ENCODE data around the gene TRPC4.

Gene TRPC4

GRCh38 chr13:37651891-37652290 lies 217.7 kb downstream of the TRPC4 start:
- no peak for DNase-seq

GRCh38 chr13:37648609-37649008 lies 221.0 kb downstream of the TRPC4 start:
- no peak for DNase-seq

DNA sequence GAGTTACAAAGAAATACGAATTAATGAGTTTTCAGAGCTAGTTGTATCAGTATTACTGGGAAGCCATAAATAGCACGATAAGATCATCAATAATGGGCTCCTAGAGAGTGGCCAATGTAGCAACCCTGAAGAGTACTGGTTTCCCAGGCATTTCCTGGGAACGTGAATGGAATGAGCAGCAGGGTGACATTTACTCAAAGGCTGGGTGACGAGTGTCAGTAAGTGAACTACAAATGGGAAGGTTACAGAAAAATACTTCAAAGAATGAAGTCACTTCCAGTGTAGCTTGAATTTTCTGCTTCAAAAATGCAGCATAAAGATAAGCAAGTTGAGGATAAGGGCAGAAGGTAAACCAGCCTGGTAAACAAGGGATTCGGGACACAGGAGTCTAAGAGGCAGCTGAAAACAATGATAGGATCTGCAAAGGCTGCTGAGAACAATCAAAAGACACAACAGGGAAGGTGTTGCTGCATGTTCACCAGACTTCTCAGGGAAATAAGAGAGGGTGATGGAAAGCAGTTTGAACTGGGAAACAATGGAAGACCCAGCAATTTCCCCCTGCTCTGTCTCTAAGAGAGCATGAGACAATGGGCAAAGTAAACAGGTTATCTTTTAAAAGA lies 222.4 kb downstream of the TRPC4 start:
- no peak for DNase-seq

- DNase-seq: no peak
Measured at GRCh38 chr13:37646531-37646930, 223.0 kb downstream of the TRPC4 start.

DNA sequence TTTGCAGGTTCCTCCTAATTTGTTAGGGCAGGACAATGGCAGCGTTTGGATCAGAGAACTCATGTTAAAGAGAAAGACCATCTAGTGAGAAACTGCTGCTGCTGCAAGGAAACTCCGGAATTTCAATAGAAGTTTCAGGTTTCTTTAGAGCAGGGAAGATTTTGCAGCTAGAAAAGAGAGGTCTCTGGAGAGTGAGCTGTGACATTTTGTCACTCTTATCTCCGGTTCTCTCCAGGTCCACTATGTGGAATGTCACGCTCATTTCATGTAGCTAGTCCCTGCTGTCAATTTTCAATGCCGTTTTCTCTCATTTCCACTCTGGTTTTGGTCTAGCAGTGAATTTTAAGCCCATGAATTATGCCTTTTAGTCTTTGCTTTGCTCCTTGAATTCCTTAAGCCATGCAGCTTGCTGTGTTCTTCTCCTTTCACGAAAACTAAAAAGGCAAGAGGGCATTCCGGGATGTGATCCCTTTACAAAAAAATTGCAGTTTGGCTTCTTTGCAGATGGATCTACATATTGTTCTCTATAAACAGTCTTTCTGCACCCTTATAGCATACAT lies 224.3 kb downstream of the TRPC4 start:
- no peak for DNase-seq

- no peak for DNase-seq
Measured at GRCh38 chr13:37641391-37641790, 228.2 kb downstream of the TRPC4 start.

DNA sequence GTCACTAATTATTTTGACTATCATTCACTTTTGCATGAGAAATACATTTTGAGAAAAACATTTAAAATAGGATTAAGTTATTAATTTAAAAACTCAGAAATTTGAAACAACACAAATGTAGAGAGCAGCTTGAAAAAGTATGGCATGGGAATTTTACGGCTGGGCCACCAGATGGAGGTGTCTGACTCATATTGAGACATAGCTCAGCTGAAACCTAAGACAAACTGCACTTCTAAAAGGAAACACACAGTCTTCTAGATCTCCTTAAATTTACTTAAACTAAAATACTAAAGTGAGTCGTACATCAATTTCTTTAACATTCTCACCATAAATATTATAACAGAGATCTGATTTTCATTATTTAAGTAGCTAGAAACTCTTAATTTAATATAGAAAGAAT lies 229.1 kb downstream of the TRPC4 start:
- DNase-seq: peak; percentile 29

DNA sequence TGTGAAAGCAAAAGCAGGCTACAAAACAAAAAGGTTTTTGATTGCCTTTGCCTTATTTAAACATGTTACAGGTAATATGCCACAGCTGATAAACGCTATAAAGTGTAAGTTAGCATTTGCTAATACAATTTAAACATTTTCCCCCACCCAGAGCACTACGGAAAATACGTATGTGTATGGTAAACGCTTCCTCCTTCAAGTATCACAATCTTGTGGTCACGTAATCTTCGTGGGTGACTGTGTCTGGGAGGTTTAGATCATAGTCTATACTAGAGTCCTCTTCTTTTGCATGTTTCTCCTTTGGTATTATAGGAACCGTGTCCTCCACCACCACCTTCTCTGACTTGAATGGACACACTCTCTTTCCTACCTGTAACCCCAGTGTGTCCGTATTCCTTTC lies 232.9 kb downstream of the TRPC4 start:
- DNase-seq: no peak

- no peak for DNase-seq
Measured at GRCh38 chr13:37632294-37632693, 237.3 kb downstream of the TRPC4 start.

DNA sequence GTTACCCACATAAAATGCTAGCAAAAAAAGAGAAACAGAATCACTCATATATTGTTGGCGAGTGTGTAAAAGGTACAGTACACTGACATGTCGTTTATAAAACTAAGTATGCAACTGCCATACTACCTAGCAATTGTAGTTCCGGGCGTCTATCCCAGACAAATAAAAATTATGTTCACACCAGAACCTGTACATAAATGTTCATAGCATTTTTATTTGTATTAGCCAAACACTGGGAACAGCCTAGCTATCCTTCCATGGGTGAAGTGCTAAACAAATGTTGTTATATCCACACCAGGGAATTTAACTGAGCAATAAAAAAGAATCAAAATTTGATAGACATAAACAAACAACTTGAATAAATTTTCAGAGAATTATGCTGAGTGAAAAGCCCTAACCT lies 242.1 kb downstream of the TRPC4 start:
- DNase-seq: no peak

DNA sequence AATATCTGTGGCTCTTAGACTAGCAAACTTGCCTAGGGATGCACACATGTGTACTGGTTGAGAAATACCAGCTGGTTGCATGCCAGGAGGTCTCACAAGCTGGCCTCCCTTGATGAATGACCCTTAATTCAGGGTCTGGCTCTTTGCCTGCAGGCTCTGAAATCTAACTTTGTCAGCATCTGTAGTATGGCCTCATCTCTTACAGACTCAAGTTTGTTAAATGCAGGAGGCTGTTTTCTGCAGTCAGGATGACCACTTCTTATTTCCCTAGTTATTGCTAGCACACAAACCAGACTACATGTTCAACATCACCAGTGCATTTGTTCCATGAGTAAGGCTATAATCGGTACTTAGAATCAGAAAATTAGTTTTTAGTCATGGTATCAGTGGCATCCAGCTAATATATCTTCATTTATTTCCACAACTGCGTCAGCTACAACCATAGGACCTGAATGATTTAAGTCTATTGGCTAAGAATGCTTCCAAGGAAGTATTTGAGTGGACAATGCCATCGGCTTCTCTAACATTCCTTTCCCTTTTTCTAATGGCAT lies 247.7 kb downstream of the TRPC4 start:
- DNase-seq: no peak

GRCh38 chr13:37618554-37618953 lies 251.0 kb downstream of the TRPC4 start:
- DNase-seq: no peak

GRCh38 chr13:37617173-37617572 lies 252.4 kb downstream of the TRPC4 start:
- DNase-seq: no peak

DNA sequence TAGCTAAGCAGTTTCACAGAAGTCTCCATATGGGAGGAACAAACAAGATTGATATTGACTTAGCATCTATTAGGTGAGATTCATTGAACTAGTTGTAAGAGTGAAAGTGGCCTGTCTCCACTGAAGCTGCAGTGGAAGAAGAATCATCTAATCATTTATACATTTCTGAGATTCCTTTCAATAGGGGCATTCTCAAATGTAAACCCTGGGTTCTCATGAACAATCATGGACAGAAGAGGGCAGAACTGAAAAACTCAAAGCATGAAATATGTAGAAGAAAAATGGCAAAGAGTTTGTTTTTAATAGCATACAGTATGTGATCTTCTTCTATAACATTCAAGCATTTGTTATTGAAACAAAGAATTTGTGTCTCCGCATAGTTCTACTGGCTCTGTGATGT lies 253.4 kb downstream of the TRPC4 start:
- no peak for DNase-seq

DNA sequence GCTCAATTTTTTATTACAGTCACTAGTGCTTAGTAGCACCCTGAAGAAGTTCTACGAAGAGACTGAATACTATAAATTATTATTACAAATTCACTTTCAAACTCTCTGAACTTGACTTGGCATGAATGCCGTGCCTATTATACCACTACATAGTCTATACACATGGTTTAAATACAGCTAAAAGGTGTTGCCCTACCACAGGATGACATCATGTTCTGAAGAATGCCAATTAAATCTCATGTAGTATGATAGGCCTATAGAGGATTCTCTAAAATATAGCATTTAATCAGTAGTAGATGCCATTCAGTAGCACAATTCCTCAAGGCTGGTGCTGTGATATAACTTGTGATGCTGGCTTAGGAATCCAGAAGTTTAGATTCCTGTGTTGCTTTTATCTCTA lies 254.3 kb downstream of the TRPC4 start:
- no peak for DNase-seq

GRCh38 chr13:37613638-37614037 lies 255.9 kb downstream of the TRPC4 start:
- no peak for DNase-seq

DNA sequence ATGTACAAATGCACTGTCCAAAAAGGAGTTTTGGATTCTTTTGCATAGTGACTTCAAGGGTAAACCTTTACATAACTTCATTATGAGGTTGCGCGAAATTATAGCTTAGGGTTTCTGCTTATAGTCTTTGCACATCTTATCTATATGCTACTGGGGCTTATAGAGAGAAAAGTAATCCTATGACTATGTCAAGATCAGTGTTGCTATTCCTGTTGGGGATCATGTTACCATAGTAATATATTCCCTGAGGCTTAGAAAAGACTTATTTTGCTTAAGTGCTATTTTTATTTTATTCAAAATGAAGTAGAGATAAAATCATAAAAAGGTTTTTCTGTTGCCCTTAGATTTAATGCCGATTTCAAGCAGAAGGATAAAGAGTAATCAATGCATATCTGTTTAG lies 256.3 kb downstream of the TRPC4 start:
- no peak for DNase-seq

- DNase-seq: no peak
Measured at GRCh38 chr13:37608750-37609339, 260.7 kb downstream of the TRPC4 start.

- no peak for DNase-seq
Measured at GRCh38 chr13:37602733-37603381, 266.7 kb downstream of the TRPC4 start.

DNA sequence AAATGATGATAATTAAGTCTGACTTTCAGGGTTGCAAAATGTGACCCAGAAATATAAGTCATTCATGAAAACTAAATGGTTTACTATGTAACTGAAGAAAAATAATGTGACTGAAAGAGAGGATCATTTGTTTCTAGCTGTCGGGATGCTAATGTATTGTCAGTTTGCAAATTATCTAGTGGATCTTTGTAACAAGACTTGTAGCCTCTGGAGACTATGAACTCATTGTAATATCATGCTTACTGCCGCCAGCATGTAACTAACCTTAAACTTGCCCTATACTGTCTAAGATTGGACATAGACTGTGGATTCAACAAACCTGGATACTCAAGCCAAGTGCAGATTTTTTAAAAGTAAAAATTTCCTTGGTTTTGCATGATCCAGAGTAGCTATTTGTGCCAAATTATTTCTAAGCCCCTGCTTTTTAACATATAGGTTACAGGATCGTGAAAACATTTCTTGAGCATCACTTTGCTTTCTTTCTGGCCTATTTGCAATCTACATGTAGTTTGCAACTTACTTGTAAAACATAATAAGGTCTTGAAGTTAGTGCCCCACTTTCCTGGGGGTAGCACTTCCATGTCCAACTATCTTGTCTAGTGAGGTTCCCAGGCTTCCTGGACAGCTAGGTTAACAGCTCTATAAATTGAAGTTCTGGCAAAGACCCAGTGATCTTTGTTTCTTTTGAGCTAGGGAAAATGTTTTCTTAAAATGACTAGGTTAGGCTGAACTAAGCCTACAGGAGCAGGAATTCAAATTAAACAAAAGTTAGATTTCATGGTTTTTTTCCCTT lies 267.7 kb downstream of the TRPC4 start:
- DNase-seq: no peak

GRCh38 chr13:37599519-37599918 lies 270.1 kb downstream of the TRPC4 start:
- no peak for DNase-seq

DNA sequence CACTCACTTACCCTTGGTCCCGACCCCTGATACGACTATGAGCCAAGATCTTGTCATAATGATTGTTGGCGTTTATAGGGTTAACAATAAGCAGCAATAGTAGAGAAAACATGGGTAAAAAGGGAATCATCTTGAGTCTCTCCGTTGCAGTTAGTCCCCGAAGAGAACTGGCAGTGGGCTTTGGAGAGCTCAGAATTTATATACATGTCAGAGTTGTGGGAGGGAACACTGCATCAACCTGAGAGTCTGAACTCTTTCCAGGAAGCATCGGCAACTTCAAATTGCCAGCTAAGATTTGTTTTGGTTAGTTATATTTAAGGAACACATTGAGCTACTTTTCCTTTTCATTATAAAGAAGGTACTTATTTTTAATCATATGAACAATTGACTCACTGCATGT lies 271.0 kb downstream of the TRPC4 start, which contains the start of gene POSTN:
Gene POSTN, minus strand, starts transcription at position 172 of the 400 bp plus-strand sequence. Its CDS starts 42 bp downstream, at position 130.
- peak; percentile 88 for DNase-seq

- no peak for DNase-seq
Measured at GRCh38 chr13:37597477-37598025, 272.0 kb downstream of the TRPC4 start.

Measured in femur (tissue), 1 donor.